PFSK-1 (cell line): Measurements from ENCODE around the gene MTA3.

Source experiments
- FOXP2 ChIP-seq: optimal IDR thresholded peaks from 2 replicates; pipeline ENCODE3; 2011; ENCODE audit warnings: borderline replicate concordance, control low read depth, inconsistent platforms; ENCODE audit not compliant: insufficient read depth; ENCODE audit errors: extremely low read length, extremely low read depth
- POLR2AphosphoS5 ChIP-seq: IDR thresholded peaks from 2 replicates; pipeline ENCODE4 v1.6.1; 2012; ENCODE audit warnings: low read depth, mild to moderate bottlenecking, control low read depth, low read length, moderate library complexity
- SIN3A ChIP-seq: IDR thresholded peaks from 2 replicates; pipeline ENCODE4 v1.6.1; 2012; ENCODE audit warnings: mild to moderate bottlenecking, low read length, moderate library complexity, borderline replicate concordance; ENCODE audit not compliant: insufficient read depth
- TAF1 ChIP-seq: IDR thresholded peaks from 2 replicates; pipeline ENCODE4 v1.6.1; 2012; ENCODE audit warnings: low read length, control low read depth, borderline replicate concordance; ENCODE audit not compliant: insufficient read depth
- TF ChIP-seq, protein P1 (sequence below), 2 experiments: IDR thresholded peaks; 2 replicates each; pipeline versions ENCODE4 v1.6.1 to v1.8.0; 2011 to 2012; ENCODE audit warnings: low read depth in 2 of 2, low read length in 2 of 2, control low read depth in 1 of 2, inconsistent platforms in 1 of 2, mild to moderate bottlenecking in 1 of 2, moderate library complexity in 1 of 2; ENCODE audit not compliant: insufficient read depth in 1 of 2

MTA3 gene

DNA sequence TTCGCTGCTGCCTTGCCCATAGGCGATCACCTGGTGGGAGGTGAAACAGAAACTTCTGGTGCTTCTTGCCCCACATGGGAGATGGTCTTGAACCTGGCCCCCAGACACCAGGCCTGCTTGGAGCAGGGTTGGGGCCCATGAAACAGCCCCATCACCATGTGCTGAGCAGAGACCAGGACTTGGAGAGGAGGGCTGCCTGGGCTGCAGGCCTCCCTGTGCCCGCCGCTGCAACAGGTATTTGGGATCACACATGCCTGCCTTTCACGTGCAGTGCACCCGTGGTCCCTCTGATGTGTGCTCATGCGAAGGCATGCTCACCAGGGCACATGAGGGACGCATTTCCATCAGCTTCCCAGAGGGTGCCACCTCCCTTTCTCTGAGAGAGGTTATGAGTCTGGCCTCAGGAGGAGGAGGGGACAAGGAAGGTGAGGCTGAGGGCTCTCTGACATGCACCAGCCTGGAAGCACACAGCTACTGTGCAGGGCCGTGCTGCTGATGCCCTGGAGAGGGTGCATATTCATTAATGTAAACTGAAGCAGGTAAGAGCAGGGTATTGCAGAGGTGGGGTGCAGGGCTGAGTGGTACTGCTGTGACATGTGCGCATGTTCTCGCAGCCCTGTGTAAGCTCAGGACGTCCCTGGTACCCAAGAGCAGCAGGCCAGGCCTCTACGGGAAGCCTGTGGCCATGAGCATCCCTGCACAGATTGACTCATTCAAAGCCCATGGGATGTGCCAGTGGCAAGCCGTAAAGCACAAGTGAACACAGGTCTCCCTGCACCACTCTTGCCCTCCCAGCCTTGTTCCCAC, 199.7 kb downstream of the MTA3 start:
- TF ChIP-seq TAF1 = no peak
- TF ChIP-seq SIN3A = no peak
- TF ChIP-seq, protein P1, sequence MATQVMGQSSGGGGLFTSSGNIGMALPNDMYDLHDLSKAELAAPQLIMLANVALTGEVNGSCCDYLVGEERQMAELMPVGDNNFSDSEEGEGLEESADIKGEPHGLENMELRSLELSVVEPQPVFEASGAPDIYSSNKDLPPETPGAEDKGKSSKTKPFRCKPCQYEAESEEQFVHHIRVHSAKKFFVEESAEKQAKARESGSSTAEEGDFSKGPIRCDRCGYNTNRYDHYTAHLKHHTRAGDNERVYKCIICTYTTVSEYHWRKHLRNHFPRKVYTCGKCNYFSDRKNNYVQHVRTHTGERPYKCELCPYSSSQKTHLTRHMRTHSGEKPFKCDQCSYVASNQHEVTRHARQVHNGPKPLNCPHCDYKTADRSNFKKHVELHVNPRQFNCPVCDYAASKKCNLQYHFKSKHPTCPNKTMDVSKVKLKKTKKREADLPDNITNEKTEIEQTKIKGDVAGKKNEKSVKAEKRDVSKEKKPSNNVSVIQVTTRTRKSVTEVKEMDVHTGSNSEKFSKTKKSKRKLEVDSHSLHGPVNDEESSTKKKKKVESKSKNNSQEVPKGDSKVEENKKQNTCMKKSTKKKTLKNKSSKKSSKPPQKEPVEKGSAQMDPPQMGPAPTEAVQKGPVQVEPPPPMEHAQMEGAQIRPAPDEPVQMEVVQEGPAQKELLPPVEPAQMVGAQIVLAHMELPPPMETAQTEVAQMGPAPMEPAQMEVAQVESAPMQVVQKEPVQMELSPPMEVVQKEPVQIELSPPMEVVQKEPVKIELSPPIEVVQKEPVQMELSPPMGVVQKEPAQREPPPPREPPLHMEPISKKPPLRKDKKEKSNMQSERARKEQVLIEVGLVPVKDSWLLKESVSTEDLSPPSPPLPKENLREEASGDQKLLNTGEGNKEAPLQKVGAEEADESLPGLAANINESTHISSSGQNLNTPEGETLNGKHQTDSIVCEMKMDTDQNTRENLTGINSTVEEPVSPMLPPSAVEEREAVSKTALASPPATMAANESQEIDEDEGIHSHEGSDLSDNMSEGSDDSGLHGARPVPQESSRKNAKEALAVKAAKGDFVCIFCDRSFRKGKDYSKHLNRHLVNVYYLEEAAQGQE (IDR thresholded peaks at IDR 0.05; ENCODE audit: insufficient read depth in 1 of 2, low read depth in 2 of 2, low read length in 2 of 2) = no peak
- TF ChIP-seq POLR2AphosphoS5 = no peak
- TF ChIP-seq FOXP2 = no peak

DNA sequence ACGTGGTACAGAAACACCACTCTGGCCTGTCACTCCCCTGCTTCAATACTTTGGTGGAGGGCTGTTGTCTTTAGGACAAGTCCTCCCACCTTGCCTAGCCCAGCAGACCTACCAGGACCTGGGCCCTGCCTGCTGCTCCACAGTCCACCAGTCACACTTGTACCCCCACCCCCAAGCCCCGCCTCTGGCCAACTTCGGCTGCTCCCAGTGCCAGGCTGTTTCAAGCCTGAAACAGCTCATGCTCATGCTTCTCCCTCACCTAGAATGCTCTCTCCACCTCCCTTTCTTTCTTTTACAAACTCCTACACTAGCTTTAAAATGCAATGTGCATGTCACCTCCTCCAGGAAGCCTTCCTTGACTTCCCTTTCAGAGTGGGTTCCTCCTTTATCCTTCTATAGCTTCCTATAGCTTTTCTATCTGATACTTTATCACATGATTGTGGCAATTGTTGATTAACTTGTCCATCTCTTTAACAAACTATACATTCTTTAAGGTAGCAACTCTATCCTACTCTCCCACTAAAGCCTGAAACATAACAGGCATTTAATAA, 200.3 kb downstream of the MTA3 start:
- TF ChIP-seq POLR2AphosphoS5 = no peak
- TF ChIP-seq SIN3A = no peak
- TF ChIP-seq FOXP2 = no peak
- no peak for TF ChIP-seq TAF1
- TF ChIP-seq, protein P1 (IDR thresholded peaks at IDR 0.05; ENCODE audit: insufficient read depth in 1 of 2, low read depth in 2 of 2, low read length in 2 of 2) = no peak

DNA sequence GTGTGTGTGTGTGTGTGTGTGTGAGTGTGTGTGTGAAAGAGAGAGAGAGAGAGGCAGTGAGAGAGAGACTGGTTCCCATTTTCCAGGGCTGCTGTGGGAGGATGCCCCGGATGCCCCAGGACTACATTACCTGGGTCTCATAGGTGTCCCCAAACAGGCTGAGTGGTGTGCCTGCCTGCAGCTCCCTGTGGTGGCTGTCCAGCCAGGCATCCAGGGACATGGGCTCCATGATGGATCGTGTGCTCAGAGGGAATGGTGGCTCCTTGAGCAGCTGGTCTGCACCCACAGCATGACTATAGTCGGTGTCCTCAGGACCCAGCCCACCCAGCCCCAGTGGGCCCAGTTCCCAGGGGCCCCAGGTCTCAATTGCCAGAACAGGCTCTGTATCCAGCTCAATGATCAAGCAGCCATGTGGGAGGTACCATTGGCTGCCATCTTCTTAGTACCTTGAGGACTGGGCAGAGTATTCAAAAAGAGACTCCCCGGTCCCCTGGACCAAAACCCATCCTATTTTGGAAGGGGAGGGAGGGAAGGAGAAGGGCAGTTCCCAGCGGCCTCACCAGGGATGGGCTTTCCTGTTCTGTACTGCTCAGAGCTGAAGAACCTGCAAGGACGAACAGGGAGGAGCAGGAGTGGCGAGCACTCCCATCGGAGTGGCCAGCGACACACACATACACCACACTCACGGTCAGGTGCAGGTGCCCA, 201.3 kb downstream of the MTA3 start:
- TF ChIP-seq, protein P1 (IDR thresholded peaks at IDR 0.05; ENCODE audit: insufficient read depth in 1 of 2, low read depth in 2 of 2, low read length in 2 of 2) = no peak
- TF ChIP-seq FOXP2 (no peak), TAF1 (no peak), POLR2AphosphoS5 (no peak), SIN3A (no peak)

DNA sequence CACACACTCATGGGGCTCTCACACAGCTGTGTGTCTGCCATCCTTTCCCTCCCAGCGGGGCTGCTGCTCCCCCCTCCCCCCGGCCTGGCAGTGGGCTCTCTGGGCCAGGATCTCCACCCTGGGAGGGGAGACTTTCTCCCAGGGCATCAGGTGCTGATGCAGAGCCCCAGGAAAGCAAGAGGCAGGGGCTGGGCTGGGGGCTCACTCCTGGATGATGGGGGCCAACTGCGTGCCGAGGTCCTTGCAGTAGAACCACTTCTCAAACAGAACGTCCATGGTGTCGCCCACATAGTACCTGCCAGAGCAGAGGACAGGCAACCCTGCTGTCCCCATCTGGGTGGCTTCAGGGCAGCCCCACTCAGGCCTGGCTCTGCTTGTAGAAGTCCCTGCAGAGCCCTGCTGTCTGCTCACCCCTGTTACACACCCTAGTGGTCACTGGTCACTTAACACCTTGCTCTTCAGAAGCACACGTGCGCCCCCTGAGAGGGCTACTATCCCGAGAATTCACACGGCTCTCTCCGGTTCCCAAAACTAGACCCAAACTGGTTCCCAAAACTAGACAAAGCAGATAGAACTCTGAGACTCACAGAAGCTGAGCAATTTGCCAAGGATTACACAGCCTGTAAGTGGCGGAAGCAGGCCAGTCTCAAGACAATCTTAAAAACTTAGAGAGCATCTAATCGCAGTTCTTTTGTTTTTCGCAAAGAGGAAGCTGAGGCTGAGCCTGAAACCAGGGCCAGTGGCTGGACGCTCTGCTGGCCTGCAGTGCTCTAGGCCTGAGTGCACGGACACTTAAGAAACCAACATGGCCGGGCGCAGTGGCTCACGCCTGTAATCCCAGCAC, 202.1 kb downstream of the MTA3 start:
- TF ChIP-seq SIN3A (no peak), FOXP2 (no peak), TAF1 (no peak), POLR2AphosphoS5 (no peak)
- TF ChIP-seq, protein P1 (IDR thresholded peaks at IDR 0.05; ENCODE audit: insufficient read depth in 1 of 2, low read depth in 2 of 2, low read length in 2 of 2) = no peak
